ENCODE results near the gene SLC5A3. TPM values are rescaled to one million over a fixed set of nuclear protein-coding genes. Genes with fewer than 3 reads are reported as not detected.

The SLC5A3 gene
- total and polyA plus RNA-seq, 10 donors: 1.1 to 22.3 (median 10.5) TPM

DNA sequence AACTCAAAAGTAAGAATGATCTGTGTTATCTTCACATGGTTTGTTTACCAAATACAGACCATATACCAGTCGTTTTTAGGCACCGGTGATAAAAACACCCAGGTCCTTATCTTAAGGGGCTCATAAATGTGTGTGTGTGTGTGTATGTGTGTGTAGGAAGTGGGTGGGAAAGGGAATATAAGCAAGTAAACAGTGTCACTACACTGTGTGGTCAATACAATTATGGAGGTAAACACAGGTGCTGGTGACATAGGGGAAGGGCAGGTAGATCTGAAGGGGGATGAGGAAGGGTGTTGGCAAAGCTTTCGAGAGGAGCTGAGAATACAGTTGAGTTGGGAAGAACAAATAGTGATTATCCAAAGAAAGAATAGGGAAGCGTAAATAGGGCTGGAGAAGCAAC is 19.1 kb upstream of the SLC5A3 start:
- DNase-seq: no peak
- TF ChIP-seq POLR2AphosphoS5 (IDR thresholded peaks at IDR 0.05) (no peak), POLR2A (IDR thresholded peaks at IDR 0.05) (no peak)
- TF ChIP-seq, protein P1, sequence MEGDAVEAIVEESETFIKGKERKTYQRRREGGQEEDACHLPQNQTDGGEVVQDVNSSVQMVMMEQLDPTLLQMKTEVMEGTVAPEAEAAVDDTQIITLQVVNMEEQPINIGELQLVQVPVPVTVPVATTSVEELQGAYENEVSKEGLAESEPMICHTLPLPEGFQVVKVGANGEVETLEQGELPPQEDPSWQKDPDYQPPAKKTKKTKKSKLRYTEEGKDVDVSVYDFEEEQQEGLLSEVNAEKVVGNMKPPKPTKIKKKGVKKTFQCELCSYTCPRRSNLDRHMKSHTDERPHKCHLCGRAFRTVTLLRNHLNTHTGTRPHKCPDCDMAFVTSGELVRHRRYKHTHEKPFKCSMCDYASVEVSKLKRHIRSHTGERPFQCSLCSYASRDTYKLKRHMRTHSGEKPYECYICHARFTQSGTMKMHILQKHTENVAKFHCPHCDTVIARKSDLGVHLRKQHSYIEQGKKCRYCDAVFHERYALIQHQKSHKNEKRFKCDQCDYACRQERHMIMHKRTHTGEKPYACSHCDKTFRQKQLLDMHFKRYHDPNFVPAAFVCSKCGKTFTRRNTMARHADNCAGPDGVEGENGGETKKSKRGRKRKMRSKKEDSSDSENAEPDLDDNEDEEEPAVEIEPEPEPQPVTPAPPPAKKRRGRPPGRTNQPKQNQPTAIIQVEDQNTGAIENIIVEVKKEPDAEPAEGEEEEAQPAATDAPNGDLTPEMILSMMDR (IDR thresholded peaks at IDR 0.05 in 8 of 11, conservative IDR thresholded peaks at IDR 0.05 in 3 of 11): no peak
- H3K4me3 ChIP-seq: no peak overlapping the region
- no peaks in the 10 kb centered on the region for H3K27me3 ChIP-seq (replicated peaks in 1 of 7)
- H3K9me3 ChIP-seq: no peaks in the 10 kb centered on the region
- no peaks in the 10 kb centered on the region for H3K36me3 ChIP-seq
- H3K4me1 ChIP-seq: no peaks in the 10 kb centered on the region
- WGBS, 5 donors: 87 to 92% (median 91%) methylated on average over 4 of the region's 4 CpGs
- intact Hi-C loops (cut with DNase I; ENCODE audit: low total_unique reads): no loop called here
- no peak overlapping the region for H3K27ac ChIP-seq

DNA sequence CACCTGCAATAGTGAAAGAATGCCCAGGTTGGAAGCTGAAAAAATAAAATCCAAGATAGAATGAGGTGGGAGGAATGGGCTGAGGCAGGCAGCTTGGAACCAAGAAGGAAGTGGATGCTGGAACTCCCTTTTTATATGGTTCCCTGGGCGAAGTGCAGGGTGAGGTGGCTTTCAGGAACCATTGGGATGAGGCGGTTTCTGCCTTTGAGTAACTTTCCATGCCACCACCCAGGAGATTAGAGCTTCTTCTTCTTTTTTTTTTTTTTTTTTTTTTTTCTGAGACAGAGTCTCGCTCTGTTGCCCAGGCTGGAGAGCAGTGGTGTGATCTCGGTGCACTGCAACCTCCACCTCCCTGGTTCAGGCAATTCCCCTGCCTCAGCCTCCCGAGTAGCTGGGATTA is 17.8 kb upstream of the SLC5A3 start:
- 66 to 82% (median 73%) methylated on average over 5 of the region's 5 CpGs for WGBS, 5 donors
- Histone ChIP-seq H3K27me3 (replicated peaks in 1 of 7) (no peaks in the 10 kb centered on the region), H3K36me3 (no peaks in the 10 kb centered on the region), H3K9me3 (no peaks in the 10 kb centered on the region), H3K4me3 (no peak overlapping the region), H3K4me1 (no peaks in the 10 kb centered on the region), H3K27ac (no peak overlapping the region)
- no peak for DNase-seq
- intact Hi-C loops (cut with DNase I; ENCODE audit: low total_unique reads): no loop called here
- TF ChIP-seq POLR2A (IDR thresholded peaks at IDR 0.05) (no peak), POLR2AphosphoS5 (IDR thresholded peaks at IDR 0.05) (no peak)
- TF ChIP-seq, protein P1 (IDR thresholded peaks at IDR 0.05 in 8 of 11, conservative IDR thresholded peaks at IDR 0.05 in 3 of 11): no peak

GRCh38 chr21:34061983-34062382 is 11.4 kb upstream of the SLC5A3 start:
- H3K27ac ChIP-seq: no peak overlapping the region
- WGBS, 5 donors: 84 to 94% (median 89%) methylated on average over 3 of the region's 3 CpGs
- intact Hi-C loops (cut with DNase I; ENCODE audit: low total_unique reads): no loop called here
- H3K9me3 ChIP-seq: peaks cover 0 to 4% (median 0%) of the 10 kb centered on the region in 8 donors
- H3K36me3 ChIP-seq: no peaks in the 10 kb centered on the region
- no peak for DNase-seq
- no peaks in the 10 kb centered on the region for H3K4me1 ChIP-seq
- H3K27me3 ChIP-seq (replicated peaks in 1 of 7): no peaks in the 10 kb centered on the region
- TF ChIP-seq POLR2AphosphoS5 (IDR thresholded peaks at IDR 0.05): no peak
- no peak for TF ChIP-seq POLR2A (IDR thresholded peaks at IDR 0.05)
- TF ChIP-seq, protein P1 (IDR thresholded peaks at IDR 0.05 in 8 of 11, conservative IDR thresholded peaks at IDR 0.05 in 3 of 11): no peak
- H3K4me3 ChIP-seq: no peak overlapping the region

DNA sequence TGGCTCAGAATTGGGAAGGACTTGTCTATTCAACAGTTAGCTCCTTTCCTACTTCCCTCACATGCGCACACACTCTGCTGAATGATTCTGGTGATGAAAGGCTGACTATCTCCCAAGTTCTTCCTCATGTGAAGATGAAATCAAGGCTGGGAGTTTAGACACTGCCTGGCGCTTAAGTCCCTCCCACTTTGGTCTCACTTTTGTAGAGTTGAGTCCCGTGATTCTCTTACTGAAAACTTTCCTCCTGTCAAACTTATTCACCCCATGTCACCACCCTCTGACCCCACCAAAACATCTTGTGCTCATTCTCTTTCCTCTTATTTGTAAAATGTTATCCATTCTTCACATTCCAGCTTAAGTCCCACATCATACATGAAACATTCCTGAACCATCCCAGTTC is 8.4 kb upstream of the SLC5A3 start:
- Histone ChIP-seq H3K4me3 (no peak overlapping the region), H3K27me3 (replicated peaks in 1 of 7) (no peaks in the 10 kb centered on the region), H3K27ac (no peak overlapping the region), H3K9me3 (peaks cover 0 to 4% (median 0%) of the 10 kb centered on the region in 8 donors), H3K36me3 (no peaks in the 10 kb centered on the region), H3K4me1 (no peaks in the 10 kb centered on the region)
- WGBS, 5 donors: 67 to 86% (median 79%) methylated on average over 3 of the region's 3 CpGs
- no peak for TF ChIP-seq POLR2AphosphoS5 (IDR thresholded peaks at IDR 0.05)
- TF ChIP-seq, protein P1 (IDR thresholded peaks at IDR 0.05 in 8 of 11, conservative IDR thresholded peaks at IDR 0.05 in 3 of 11): no peak
- no peak for TF ChIP-seq POLR2A (IDR thresholded peaks at IDR 0.05)
- intact Hi-C loops (cut with DNase I; ENCODE audit: low total_unique reads): no loop called here
- DNase-seq: no peak
